ENCODE data around the gene NIPAL4. TPM values are rescaled to one million over a fixed set of nuclear protein-coding genes. Genes with fewer than 3 reads are reported as not detected.

Gene NIPAL4
- total RNA-seq, 1 experiment from 2014 or later = not detected

DNA sequence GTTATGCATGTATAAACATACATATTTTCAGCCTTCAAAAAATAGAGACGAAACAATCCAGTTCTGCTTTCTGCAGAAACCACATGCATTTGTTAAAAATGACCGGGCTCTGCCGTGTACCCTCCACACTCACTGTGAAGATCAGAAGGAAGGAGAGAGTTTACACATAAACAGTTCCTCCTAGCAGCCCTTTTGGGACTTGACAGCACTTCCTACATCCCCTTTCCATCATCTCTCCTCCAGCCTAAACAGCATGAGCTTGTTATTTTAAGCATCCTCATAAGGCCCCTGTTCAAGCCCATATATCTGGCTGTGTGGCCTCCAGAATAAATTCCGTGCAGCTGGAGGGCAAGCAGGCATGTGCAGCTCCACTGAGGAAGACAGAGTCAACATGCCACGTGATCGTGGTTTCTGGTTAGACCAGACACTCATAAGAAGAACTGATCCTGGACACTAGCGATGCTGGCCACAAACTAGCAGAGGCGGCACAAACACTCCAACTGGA, 42.2 kb downstream of the NIPAL4 start:
- no peak overlapping the region for H2BK15ac ChIP-seq (ENCODE audit: low read depth, low read length)
- WGBS (ENCODE audit: extremely low coverage, insufficient read length, low lambda C conversion rate) = no CpG with 5 or more reads among the region's 8 CpGs
- no peak overlapping the region for H3K9ac ChIP-seq (ENCODE audit: extremely low read depth, insufficient read length, low read length)
- Mint-ChIP-seq H3K9me3 (no peaks in the 10 kb centered on the region), H3K27ac (no peak overlapping the region), H3K36me3 (ENCODE audit: insufficient read depth in 1 of 3, low read depth in 3 of 3) (peaks cover 3 to 6% (median 5%) of the 10 kb centered on the region in 3 experiments; a peak in 3 of 7 replicates), H3K4me3 (no peak overlapping the region), H3K4me1 (no peaks in the 10 kb centered on the region), H3K27me3 (ENCODE audit: low read depth) (no peaks in the 10 kb centered on the region)
- no peak overlapping the region for H3K4ac ChIP-seq (ENCODE audit: low read depth, low read length)
- H3K4me2 ChIP-seq (ENCODE audit: insufficient read depth, insufficient read length, low read length) = no peak overlapping the region
- no peaks in the 10 kb centered on the region for H3K23me2 ChIP-seq (ENCODE audit: insufficient read length, low read depth, low read length, poor library complexity, severe bottlenecking)
- no peak overlapping the region for H3K23ac ChIP-seq (ENCODE audit: insufficient read length, low read depth, low read length)
- H3K56ac ChIP-seq (ENCODE audit: insufficient read length, low read depth, low read length) = no peak overlapping the region
- no peak overlapping the region for H2AK5ac ChIP-seq (ENCODE audit: insufficient read length, low read length)
- no peak for TF ChIP-seq CTCF (conservative IDR thresholded peaks at IDR 0.05)
- H2BK5ac ChIP-seq (ENCODE audit: insufficient read length, low read length) = no peak overlapping the region
- H3T11ph ChIP-seq (ENCODE audit: low read length) = no peak overlapping the region
- no peak overlapping the region for H4K5ac ChIP-seq (ENCODE audit: insufficient read length, low read depth, low read length)
- no peaks in the 10 kb centered on the region for H3K9me3 ChIP-seq (ENCODE audit: control insufficient read depth, low read depth, low read length)
- H3K79me1 ChIP-seq (ENCODE audit: insufficient read depth, low read depth, low read length, poor library complexity, severe bottlenecking) = no peaks in the 10 kb centered on the region
- H3K79me2 ChIP-seq (ENCODE audit: insufficient read depth, low read length) = no peaks in the 10 kb centered on the region
- no peak overlapping the region for H2BK20ac ChIP-seq (ENCODE audit: low read depth, low read length, poor library complexity, severe bottlenecking)
- H4K91ac ChIP-seq (ENCODE audit: insufficient read length, low read depth, low read length) = no peak overlapping the region
- H3K14ac ChIP-seq (ENCODE audit: insufficient read depth, low read length) = no peak overlapping the region
- no peaks in the 10 kb centered on the region for H3K4me1 ChIP-seq (ENCODE audit: insufficient read depth, low read length)
- H3K27ac ChIP-seq (ENCODE audit: insufficient read length, low read depth, low read length) = no peak overlapping the region
- H2BK12ac ChIP-seq (ENCODE audit: insufficient read length, low read depth, low read length) = no peak overlapping the region
- H3K27me3 ChIP-seq (ENCODE audit: insufficient read depth, low read length) = no peaks in the 10 kb centered on the region
- no peak for DNase-seq
- no peak overlapping the region for H4K8ac ChIP-seq (replicated peaks; ENCODE audit: insufficient read length, low read depth, low read length)
- H3K18ac ChIP-seq (ENCODE audit: insufficient read length, low read depth, low read length) = no peak overlapping the region
- no peaks in the 10 kb centered on the region for H4K20me1 ChIP-seq (ENCODE audit: control insufficient read depth, insufficient read depth, insufficient read length)
- H2AFZ ChIP-seq (ENCODE audit: low read length) = no peak overlapping the region
- H2BK120ac ChIP-seq (ENCODE audit: low read depth, low read length, poor library complexity, severe bottlenecking) = no peak overlapping the region
